ENCODE results near the gene CPZ.

DNA sequence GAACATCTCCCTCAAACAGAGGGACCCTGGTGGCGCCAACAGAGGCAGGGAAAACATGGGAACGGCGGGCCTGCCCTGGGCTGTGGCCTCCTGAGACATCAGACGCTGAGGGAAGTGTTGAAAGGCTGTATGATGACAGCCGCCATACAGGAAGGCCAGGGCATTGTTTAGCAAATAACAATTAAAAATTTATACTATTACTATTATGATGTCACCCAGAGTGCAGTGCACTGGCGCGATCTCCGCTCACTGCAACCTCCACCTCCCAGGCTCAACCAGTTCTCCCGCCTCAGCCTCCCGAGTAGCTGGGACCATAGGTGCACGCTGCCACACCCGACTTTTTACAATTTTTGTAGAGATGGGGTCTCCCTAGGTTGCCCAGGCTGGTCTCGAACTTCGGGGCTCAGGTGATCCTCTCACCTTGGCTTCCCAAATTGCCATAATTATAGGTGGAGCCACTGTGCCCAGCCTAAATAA lies 54.6 kb downstream of the CPZ start:
- TF ChIP-seq POLR2A (IDR thresholded peaks at IDR 0.05): no peak
- TF ChIP-seq, protein P1, sequence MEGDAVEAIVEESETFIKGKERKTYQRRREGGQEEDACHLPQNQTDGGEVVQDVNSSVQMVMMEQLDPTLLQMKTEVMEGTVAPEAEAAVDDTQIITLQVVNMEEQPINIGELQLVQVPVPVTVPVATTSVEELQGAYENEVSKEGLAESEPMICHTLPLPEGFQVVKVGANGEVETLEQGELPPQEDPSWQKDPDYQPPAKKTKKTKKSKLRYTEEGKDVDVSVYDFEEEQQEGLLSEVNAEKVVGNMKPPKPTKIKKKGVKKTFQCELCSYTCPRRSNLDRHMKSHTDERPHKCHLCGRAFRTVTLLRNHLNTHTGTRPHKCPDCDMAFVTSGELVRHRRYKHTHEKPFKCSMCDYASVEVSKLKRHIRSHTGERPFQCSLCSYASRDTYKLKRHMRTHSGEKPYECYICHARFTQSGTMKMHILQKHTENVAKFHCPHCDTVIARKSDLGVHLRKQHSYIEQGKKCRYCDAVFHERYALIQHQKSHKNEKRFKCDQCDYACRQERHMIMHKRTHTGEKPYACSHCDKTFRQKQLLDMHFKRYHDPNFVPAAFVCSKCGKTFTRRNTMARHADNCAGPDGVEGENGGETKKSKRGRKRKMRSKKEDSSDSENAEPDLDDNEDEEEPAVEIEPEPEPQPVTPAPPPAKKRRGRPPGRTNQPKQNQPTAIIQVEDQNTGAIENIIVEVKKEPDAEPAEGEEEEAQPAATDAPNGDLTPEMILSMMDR (IDR thresholded peaks at IDR 0.05): no peak

Measured in thyroid gland (tissue), 4 donors.